ENCODE measurements around the gene GALNTL6.

Gene GALNTL6

GRCh38 chr4:172188248-172188988 is 375.2 kb downstream of the GALNTL6 start:
- no peak for TF ChIP-seq CTCF (IDR thresholded peaks at IDR 0.05; ENCODE audit: borderline replicate concordance, insufficient read depth, low read depth, low read length)
- no peak overlapping the region for H3K4me3 ChIP-seq (ENCODE audit: low read depth, low read length)

- peak; percentile 48; the same call in 1 of the 2 replicates for TF ChIP-seq CTCF (IDR thresholded peaks at IDR 0.05; ENCODE audit: borderline replicate concordance, insufficient read depth, low read depth, low read length)
- no peak overlapping the region for H3K4me3 ChIP-seq (ENCODE audit: low read depth, low read length)
These were observed 389.4 kb downstream of the GALNTL6 start for GRCh38 chr4:172202480-172203076.

GRCh38 chr4:172207258-172207657 is 394.1 kb downstream of the GALNTL6 start:
- no peak for TF ChIP-seq CTCF (IDR thresholded peaks at IDR 0.05; ENCODE audit: borderline replicate concordance, insufficient read depth, low read depth, low read length)

GRCh38 chr4:172207886-172208285 is 394.7 kb downstream of the GALNTL6 start:
- TF ChIP-seq CTCF (IDR thresholded peaks at IDR 0.05; ENCODE audit: borderline replicate concordance, insufficient read depth, low read depth, low read length), result no peak
- H3K4me3 ChIP-seq (ENCODE audit: low read depth, low read length), result no peak overlapping the region

More at GRCh38 chr4:172207258-172207657, 394.1 kb downstream of the GALNTL6 start:
- H3K4me3 ChIP-seq (ENCODE audit: low read depth, low read length), result no peak overlapping the region

GRCh38 chr4:172220679-172221078 is 407.5 kb downstream of the GALNTL6 start:
- H3K4me3 ChIP-seq (ENCODE audit: low read depth, low read length), result no peak overlapping the region
- TF ChIP-seq CTCF (IDR thresholded peaks at IDR 0.05; ENCODE audit: borderline replicate concordance, insufficient read depth, low read depth, low read length), result no peak

GRCh38 chr4:172225457-172225856 is 412.3 kb downstream of the GALNTL6 start:
- TF ChIP-seq CTCF (IDR thresholded peaks at IDR 0.05; ENCODE audit: borderline replicate concordance, insufficient read depth, low read depth, low read length), result no peak
- no peak overlapping the region for H3K4me3 ChIP-seq (ENCODE audit: low read depth, low read length)

GRCh38 chr4:172232966-172233365 is 419.8 kb downstream of the GALNTL6 start:
- TF ChIP-seq CTCF (IDR thresholded peaks at IDR 0.05; ENCODE audit: borderline replicate concordance, insufficient read depth, low read depth, low read length), result no peak

More at GRCh38 chr4:172232966-172233365, 419.8 kb downstream of the GALNTL6 start:
- no peak overlapping the region for H3K4me3 ChIP-seq (ENCODE audit: low read depth, low read length)
